Glomerular visceral epithelial cell (primary cell): ENCODE results near the gene MBD2.
"Not testable (repeated sequence)": the region's sequence is repeated elsewhere in the genome, so short reads cannot be mapped to it uniquely, and the experiment has no call there.

Experiments used
- DNase-seq: peaks from one replicate; pipeline ENCODE4 v3.0.0-alpha.2; 2016; ENCODE audit errors: extremely low spot score

The MBD2 gene

DNA sequence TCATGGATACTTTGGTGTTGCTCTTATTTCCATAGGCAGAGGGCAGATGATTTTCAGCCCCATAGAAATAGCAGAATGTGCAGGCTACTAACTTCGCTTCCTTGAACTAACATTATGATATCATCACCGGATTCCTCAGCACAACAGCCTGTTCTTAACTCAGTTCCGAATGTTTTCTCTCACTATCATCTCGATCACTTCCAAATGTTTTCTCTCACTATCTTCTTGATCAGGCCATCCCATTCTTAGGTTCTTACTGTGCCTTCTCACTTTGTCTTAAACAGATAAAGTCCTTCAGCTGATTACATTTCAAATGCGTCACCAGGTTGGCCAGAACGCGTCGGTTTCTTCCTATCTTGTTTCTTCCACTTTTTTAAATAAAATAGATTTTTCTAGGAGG is 11.4 kb upstream of the MBD2 start:
- DNase-seq, result no peak

DNA sequence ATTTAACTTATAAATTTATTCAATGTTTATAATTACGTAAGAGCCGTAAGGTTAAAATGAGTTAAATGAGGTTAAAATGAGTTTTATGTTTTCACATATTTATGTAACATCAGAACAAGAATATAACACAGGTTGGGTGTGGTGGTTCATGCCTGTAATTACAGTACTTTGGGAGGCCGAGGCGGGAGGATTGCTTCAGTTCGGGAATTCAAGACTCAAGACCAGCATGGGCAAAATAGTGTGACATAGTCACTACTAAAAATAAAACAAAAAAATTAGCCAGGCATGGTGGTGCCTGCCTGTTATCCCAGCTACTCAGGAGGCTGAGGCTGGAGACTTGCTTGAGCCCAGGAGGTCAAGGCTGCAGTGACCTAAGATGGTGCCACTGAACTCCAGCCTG is 9.3 kb upstream of the MBD2 start:
- DNase-seq, result no peak

DNA sequence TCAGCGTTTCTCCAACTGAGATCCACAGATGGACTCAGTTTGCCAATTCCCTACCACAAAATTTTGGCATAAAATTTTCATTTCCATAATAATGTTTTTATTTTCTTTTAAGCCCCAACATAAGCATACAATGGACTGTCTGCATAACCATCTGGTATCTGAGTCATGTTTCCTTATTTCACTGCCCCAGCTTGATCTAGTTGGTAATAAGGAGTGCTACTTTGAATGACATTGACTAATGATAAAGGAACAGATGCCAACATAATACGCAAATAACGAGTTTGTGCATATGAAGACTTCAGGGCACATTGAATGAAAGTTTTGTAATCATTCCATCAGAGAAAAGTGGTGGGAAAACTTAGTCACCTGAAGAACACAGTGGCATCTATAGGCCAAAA is 8.8 kb upstream of the MBD2 start:
- no peak for DNase-seq

DNA sequence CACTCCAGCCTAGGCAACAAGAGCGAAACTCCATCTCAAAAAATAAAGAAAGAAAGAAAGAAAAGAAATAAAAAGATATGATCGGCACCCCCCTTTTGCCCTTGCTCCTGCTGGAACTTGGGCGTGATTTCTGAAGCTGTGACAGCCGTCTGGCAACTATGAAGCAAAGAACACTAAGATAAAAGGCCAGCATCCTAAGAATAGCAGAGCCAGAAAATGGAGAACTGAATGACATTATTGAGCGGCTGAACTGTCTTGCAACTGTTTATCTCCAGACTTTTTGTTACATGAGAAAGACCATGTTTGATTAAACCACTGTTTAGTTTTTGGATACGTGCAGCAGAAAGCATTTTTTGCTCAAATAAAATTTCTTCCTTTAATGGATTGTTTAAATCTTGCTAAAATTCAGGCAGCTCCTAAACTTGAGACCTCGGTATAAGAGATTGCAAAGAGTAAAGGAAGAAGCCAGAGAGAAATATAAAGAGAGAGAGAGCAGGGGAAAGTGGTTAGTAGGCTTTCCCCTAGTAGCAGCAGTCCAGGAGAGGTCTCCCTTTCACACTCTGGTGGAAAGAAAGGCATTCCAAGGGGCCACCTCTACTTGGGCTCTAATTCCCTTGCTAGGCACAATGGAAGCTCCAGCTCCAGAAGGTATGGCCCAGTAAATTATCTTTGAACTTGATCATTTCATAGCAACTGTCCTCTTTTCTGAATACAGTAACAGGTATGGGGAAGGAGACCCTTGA is 8.2 kb upstream of the MBD2 start:
- DNase-seq, result no peak

DNA sequence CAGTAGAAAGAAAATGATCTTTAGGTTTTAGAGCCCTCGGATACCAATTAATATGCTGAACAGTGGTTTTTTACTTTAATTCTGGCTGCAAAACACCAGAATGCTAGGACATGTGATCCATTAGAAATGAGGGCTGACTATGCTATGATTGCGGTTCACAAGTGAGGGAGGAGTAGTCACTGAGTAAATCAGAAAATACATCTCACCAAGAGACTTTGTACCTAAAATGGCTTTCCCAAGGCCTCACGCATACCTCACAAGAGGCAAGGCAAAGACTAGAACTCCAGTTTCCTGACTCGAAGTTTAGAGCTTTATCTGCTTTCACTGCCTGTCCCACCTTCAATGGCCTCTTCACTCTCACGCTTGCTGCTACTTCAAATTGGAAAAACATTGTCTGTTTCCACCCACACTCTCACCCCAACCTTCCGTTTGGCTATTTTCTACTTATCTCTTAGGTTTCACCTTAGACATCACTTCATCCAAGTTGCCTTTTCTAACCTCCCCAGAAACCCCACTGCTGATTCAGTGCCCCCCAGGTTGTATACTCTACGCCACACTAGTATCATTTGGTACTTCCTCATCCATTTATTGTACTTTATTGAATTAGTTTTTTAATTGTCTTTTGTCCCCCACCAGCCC is 5.1 kb upstream of the MBD2 start:
- no peak for DNase-seq

DNA sequence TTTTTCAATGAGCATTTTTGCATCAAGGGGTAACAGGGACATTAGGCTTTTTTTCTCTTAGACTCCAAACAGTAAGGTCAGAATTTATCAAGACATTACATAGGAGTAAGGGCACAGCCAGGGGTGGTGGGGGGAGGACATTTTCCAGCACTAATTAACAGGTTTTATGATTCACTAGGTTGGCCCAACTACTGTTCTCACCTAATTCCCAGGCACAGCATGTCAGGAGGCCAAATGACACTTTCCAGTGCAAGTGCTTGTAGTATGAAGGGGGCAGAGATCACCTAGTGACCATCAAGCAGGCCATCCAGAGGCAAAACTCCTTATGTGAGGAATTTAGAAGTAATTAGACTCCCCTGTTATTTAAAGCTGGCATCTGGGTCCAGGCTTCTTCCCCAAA is 3.9 kb upstream of the MBD2 start:
- no peak for DNase-seq

DNA sequence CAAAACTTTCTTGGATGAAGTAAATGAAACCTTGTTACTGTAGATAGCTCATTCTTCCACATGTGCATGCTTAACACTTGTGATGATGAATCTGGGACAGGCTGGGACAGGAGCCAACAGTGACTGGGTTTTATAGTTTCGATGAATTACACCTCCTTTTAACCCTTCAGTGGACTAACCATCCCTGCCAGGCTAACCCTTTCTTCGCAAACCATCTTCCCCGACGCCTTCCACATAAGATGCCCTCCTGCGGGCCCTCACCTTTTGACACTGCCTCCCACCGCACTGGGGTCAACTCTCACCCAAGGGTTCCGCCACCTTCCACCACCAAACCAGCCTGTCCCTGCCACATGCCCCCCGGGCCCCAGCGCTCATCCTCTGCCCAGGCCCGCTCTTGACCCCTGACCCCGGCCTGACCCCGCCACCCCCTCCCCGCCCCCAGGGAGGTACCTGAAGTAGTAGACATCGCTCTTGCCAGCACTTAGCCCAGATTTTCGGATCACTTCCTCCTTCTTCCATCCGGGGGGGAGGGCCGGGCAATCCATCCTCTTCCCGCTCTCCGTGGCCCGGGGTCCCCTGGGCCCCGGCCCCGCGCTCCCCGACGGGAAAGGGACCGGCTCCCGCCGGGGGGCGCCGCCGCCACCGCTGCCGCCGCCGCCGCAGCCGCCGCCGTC is 764 bp downstream of the MBD2 start:
- peak; percentile 82 for DNase-seq

DNA sequence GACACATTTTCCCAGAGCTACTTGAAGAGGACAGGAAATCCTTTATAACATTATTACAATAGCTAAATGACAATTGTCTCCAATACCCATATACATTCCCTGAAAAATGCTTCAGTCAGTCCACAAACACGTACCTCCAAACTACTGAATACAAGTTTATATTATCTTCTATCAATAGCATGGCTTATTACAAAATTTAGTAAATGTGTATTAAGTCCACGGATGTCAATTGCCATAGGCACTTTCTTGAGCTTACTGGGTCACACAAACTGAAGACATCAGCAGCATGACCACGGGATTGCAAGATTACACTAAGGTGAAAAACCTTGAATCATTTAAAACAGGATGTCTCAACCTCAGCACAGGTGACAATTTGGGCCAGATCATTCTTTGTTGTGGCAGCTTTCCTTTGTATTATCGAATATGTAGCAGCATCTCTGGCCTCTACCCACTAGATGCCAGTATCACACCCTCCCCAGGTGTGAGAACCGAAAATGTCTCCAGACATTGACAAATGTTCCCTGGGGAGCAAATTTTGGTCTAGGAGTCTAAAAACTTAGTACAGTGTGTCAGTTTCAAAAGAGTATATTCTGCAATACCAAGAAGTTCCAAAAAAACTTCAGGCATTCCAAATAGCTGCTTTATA is 1.4 kb downstream of the MBD2 start:
- no peak for DNase-seq

DNA sequence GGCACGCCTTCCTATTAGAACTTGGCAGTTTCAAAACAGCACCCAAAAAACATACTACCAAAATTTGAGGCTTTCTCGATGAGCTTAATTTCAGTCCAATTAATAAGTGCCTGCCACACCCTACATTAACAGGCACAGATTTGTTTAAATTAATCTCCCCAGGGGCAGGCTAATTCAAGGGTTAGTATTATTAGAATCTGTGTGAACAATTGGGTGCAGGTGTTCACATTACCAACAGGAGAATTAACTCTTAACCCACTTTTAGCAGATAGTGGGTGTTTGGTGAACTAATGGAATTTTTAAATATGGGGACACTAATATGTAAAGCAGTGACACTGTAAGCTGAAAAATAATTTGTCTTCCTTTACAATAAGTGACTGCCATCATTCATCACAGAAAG is 4.1 kb downstream of the MBD2 start:
- no peak for DNase-seq

DNA sequence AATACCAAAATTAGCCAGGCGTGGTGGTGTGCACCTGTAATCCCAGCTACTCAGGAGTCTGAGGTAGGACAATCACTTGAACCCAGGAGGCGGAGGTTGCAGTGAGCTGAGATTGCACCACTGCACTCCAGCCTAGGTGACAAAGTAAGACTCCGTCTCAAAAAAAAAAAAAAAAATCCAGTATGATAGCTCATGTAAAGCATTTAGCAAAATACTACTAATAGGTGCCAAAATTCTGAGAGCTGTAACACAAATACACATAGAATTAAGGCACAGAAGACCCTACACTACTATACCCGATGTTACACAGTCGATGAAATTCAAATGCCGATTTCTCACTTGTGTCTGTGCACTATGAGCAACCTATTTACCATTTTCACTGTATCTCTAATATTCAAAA is 5.7 kb downstream of the MBD2 start:
- not testable (repeated sequence) for DNase-seq

DNA sequence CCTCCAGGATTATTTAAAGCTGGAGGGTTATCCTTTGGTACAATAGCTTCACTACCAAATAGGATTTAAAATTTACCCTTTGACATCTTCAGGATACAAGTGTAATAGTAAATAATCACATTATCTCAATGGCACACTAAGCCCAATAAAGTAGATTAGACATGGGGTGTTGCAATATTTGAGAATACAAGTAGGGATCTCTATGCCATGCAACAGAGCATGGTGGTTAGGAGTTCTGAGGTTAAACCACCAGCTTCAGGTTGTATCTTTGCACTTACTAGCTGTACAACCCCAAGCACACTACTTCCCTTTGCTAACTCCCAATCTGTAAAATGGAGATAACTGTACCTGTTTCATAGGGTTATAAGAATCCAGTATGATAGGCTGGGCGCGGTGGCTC is 6.2 kb downstream of the MBD2 start:
- no peak for DNase-seq

DNA sequence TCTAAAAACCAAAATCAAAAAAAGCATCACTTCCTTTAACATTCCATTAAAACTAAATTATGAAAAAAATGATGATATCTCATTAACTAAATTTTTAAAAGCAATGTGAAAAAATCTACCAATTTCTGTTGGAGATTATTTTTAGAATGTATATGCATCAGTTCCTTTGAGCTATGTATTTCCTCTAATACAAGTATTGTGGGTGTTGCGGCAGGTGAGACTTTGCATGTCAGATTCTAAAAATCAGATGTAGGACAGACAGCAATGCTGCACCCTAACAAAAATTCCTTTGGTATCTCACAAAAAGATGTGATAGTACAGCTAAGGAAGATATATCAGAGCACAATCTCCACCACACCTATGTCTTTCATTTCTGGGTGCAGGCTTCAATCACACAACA is 6.8 kb downstream of the MBD2 start:
- DNase-seq, result peak; percentile 9

DNA sequence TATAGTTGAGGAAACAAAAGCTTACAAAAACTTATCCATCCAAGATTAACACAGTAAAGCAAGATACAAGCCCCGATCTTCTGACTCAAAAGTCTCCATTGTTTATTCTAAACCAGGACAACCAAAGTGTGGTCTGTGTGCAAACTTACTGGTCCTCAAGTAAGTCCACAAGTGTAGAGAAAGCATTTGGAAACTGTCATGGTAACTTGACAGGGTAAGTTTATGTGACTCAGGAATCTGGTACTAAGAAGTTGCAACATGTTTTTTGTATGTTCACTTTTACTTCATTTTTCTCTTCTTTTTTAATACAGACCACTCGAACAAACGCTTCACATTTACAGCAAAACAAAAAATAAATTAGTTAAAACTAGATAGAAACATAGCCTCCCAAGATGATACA is 9.4 kb downstream of the MBD2 start:
- no peak for DNase-seq

DNA sequence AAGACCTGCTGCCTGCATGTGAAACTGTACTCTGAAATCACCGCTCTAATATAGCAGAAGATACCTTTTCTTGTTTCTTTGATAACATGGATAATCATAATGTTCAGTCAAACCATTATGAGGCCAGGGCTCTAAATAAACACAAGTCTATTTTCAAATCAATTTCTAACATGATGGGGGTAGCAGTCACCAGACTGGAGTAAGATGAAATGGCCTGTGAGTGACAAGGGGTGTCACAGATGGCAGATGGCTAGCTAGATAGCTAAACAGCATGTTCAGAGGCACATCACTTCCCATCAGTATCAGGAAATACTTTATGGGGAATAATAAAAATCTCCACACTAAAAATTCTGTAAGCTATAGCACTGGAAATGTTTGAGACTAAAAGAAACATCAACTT is 14.0 kb downstream of the MBD2 start:
- DNase-seq, result no peak

DNA sequence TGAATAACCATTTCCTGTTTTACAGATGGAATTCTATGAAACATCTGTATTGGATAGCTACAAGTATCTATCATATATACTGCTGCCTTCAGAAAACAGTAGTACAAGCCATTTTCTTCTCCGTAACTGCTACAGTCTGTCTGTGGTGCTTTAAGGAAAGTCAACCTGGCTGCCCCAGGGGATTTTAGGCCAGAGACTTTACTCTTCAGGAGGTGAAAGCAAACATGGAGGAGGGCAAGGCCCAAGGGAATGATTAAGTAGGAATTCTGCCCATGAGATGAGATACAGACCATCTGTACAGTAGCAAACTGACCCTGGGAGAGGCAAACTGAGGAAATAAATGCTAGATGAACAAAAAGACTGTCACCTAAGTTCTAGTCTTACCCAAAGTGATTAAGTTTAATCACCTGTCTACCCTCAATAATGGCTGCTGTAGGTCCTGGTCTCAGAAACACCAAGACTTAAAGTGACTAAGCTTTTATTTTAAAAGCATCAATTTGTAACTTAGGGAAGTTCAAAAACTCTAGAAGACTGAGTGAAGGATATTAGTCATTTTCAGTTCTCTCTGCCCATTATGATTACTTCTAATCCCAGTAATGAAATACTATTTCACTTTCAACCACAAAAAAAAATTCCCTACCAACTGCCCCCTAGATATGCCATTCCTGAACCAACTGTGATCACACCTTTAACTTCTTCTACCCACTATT is 14.8 kb downstream of the MBD2 start:
- DNase-seq, result peak; percentile 25

DNA sequence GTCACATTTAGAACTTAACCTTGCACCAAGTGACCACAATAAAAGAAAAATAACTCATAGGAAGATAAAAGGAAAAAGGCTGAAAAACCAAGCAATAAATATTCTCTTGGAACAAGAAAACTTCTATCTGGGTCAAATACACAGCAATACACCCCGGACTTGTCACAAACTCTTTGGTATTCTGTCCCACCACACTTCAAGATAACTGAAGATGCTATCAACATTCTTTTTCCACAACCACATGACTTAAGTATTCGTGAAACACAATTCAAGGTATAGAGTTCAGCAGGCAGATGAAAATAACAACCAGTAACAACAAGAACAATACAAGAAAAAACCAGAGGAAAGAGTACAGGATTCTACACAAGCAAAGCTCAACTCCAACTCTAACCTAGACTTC is 18.0 kb downstream of the MBD2 start:
- DNase-seq, result no peak

DNA sequence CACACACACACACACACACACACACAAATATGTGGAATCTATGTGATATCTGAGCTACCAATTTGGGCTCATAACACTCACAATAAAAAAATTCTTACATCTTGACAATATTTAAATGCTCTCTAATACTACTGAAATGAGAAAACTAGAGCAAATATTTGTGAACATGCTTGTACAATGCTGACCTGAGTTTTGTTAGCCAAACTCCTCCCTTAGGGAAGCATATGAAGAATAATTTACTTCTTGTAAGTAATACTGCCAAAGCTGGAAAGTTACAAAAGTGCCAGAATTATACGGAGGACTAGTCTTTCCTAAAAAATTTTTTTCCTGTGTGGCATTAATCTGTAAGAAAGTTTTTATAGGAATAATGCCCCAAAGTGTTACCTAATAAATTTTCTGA is 18.5 kb downstream of the MBD2 start:
- no peak for DNase-seq

DNA sequence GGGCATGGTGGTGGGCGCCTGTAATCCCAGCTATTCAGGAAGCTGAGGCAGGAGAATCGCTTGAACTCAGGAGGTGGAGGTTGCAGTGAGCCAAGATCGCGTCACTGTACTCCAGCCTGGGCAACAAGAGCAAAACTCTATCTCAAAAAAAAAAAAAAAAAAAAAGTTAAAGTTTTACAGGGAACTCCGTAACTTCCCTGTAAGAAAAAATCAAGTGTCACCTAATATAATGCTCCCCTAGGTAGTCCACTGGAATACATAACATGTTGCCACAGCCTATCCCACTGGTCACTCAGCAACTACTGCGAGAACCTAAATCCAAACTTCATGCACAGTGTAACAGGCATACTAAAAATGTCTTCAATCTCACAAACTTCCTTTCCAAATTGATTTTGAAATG is 19.0 kb downstream of the MBD2 start:
- DNase-seq, result not testable (repeated sequence)

DNA sequence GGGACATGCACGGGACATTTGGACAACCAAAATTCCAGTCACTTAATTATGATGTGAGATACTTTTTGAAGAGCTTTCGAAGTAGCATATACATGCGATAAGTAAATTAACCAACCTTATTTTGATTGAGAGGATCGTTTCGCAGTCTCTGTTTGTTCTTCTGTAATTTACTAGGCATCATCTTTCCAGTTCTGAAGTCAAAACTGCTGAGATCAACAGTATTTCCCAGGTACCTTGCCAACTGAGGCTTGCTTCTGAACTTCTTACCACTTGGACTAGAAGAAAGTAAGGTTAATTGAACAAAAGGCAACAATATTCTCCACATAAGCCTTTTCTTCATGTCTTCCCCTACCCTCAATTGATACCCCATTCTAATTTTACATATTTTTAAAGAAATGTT is 19.6 kb downstream of the MBD2 start:
- no peak for DNase-seq

DNA sequence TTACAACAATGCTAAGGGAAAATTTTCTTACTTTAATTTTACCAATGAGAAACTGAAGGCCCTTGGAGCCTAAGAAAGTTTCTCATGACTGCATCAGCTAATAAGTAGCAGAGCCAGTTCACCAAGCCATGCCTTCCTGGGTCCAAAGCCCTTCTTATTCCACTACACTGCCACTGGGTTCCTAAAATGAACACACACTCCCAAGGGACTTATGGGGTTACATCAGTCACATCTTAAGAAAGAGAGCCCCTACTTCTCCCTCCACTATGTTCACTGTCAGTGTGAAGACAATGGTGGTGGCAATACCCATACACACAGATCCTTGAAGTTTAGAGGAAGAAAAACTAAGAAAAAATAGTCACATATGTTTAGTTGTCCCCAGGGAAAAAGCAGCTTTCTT is 20.6 kb downstream of the MBD2 start:
- no peak for DNase-seq

DNA sequence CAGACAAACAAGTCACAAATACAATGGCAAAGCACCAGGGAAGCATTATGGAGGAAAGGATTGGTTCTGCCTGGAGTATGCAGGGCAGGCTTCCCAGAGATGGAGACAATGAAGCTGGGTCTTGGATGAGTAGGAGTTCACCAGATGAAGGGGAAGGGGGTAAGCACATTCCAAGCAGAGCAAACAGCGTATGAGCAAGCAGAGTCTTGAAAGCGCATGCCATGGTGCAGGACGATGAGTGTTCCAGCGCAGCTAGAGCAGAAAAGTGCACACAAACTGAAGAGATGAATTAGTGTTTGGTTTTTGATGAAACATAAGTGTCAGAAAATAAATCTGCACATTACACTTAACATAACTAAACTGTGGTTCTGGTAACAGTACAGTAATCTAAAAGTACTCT is 21.6 kb downstream of the MBD2 start:
- DNase-seq, result no peak

DNA sequence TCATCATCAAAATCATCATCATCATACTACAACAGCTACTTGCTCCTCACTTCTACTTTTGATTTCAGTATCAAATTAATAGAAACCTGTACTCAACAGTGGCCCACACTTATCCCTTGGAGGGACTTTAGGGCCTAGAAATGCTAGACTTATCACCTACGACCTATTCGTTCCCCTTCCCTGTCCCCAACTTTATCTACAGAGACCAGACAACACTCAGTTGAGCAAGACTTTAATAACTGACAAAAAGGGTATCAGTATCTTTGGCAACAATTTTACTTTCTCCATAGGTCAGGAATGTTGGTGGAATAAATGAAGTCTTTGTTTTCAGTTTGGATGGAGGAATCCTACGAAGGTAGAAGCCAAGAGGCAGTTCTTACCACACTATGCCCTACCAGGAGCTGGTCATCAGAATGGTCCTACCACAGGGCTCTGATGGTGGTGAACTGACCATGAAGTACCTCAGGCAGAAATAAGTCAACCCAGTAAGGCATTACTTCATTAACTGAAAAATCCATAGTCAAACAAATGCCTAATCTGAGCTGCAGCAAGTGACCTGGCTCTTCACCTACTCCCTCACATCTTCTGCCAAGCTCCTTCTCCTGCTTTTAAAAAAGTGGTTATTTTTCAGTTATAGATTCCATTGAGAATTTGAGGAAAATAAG is 26.6 kb downstream of the MBD2 start:
- no peak for DNase-seq
